Colonic mucosa (tissue), 4 donors: ENCODE data around the gene DET1. TPM values are rescaled to one million over a fixed set of nuclear protein-coding genes. Genes with fewer than 3 reads are reported as not detected.
"Not testable (repeated sequence)": the region's sequence is repeated elsewhere in the genome, so short reads cannot be mapped to it uniquely, and the experiment has no call there.

Experiments used
- DNase-seq: peaks from one replicate; pipeline ENCODE4 v3.0.0-alpha.2; 2020
- H3K27ac ChIP-seq: fragments of 200-600 bp; one replicate; pipeline ENCODE4 v1.8.0; 2021
- H3K27me3 ChIP-seq: fragments of 200-600 bp; one replicate; pipeline ENCODE4 v1.8.0; 2021
- H3K36me3 ChIP-seq: fragments of 200-600 bp; one replicate; pipeline ENCODE4 v1.8.0; 2021
- H3K4me1 ChIP-seq: fragments of 200-600 bp; one replicate; pipeline ENCODE4 v1.8.0; 2021; ENCODE audit warnings: mild to moderate bottlenecking
- H3K4me3 ChIP-seq: fragments of 200-600 bp; one replicate; pipeline ENCODE4 v1.8.0; 2021
- H3K9ac ChIP-seq, 2 donors: one replicate each; pipeline ENCODE4 v1.7.0; 2013; ENCODE audit warnings: control low read depth in 2 of 2, low read depth in 2 of 2, low read length in 2 of 2
- H3K9me3 ChIP-seq: fragments of 200-600 bp; one replicate; pipeline ENCODE4 v1.8.0; 2021
- intact Hi-C: fragments of 100-400 bp; cut with DNase I; formaldehyde crosslinking; loops from one replicate; pipeline ENCODE4 v1.14.1; 2022
- total RNA-seq, 2 donors: library from RNA; stranded (reverse); fragmentation: NEBNext Ultra II Directional in 1 of 2; extraction: Animal tissue kit (Norgen Biotek cat#: 25700) in 1 of 2; gene quantifications; one replicate each; pipeline ENCODE4 v1.2.1, GENCODE V29; 2021
- TF ChIP-seq, protein P1 (sequence below): fragments of 200-600 bp; IDR thresholded peaks from one replicate; pipeline ENCODE4 v1.8.0; 2022; ENCODE audit warnings: antibody characterized with exemption, mild to moderate bottlenecking
- donor health status: healthy.
- donor health status: DM: no; HTN: no; CAD: no.
- donor health status: DM: no; HTN: no; CAD: no.

The DET1 gene
- total RNA-seq, 2 donors from 2014 or later = 4.6 to 4.9 TPM

DNA sequence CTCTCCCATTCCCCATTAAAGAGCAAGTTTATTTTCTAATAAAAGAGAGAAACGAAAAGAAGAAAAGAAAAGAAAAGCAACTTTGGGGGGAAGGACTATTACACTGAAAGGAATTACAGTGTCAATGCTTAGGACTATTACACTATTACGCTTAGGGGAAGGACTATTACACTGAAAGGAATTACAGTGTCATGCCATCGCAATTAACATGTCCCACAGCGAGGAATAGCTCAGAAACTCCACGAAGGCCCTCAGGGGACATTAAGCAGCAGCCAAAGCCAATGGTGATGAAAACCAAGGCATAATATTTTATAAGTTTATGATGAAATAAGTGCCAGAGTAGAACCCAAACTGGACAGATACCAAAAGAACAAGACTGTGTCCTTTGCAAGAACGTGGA is 22.1 kb upstream of the DET1 start:
- Histone ChIP-seq H3K27me3 (no peaks in the 10 kb centered on the region), H3K4me1 (no peaks in the 10 kb centered on the region)
- intact Hi-C loops = no loop called here

DNA sequence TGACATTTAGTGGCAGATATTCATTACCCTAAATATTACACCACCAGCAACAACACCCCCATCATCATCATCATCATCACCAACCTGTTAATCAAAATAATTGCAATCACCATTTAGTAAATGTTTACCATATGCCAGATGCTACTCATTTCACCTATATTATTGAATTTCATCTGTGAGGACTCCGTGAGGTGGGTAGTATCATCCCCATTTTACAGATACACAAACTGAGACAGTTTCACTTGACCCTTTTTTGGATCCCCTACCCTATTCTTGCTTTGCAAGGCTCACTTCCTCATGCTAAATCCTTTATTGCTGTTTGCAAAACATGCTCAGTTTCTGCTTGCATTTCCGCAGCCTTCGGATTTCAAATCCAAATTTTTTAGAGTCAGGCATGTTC is 18.3 kb upstream of the DET1 start:
- Histone ChIP-seq H3K4me3 (no peak overlapping the region), H3K36me3 (no peaks in the 10 kb centered on the region), H3K9ac (no peak overlapping the region), H3K27ac (no peak overlapping the region), H3K9me3 (no peaks in the 10 kb centered on the region), H3K27me3 (no peaks in the 10 kb centered on the region), H3K4me1 (no peaks in the 10 kb centered on the region)
- TF ChIP-seq, protein P1, sequence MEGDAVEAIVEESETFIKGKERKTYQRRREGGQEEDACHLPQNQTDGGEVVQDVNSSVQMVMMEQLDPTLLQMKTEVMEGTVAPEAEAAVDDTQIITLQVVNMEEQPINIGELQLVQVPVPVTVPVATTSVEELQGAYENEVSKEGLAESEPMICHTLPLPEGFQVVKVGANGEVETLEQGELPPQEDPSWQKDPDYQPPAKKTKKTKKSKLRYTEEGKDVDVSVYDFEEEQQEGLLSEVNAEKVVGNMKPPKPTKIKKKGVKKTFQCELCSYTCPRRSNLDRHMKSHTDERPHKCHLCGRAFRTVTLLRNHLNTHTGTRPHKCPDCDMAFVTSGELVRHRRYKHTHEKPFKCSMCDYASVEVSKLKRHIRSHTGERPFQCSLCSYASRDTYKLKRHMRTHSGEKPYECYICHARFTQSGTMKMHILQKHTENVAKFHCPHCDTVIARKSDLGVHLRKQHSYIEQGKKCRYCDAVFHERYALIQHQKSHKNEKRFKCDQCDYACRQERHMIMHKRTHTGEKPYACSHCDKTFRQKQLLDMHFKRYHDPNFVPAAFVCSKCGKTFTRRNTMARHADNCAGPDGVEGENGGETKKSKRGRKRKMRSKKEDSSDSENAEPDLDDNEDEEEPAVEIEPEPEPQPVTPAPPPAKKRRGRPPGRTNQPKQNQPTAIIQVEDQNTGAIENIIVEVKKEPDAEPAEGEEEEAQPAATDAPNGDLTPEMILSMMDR = no peak
- intact Hi-C loops = no loop called here
- no peak for DNase-seq

More for the DNA sequence above, 22.1 kb upstream of the DET1 start:
- no peak for DNase-seq
- Histone ChIP-seq H3K4me3 (no peak overlapping the region), H3K9ac (no peak overlapping the region), H3K27ac (no peak overlapping the region), H3K9me3 (no peaks in the 10 kb centered on the region), H3K36me3 (no peaks in the 10 kb centered on the region)
- TF ChIP-seq, protein P1 = no peak

DNA sequence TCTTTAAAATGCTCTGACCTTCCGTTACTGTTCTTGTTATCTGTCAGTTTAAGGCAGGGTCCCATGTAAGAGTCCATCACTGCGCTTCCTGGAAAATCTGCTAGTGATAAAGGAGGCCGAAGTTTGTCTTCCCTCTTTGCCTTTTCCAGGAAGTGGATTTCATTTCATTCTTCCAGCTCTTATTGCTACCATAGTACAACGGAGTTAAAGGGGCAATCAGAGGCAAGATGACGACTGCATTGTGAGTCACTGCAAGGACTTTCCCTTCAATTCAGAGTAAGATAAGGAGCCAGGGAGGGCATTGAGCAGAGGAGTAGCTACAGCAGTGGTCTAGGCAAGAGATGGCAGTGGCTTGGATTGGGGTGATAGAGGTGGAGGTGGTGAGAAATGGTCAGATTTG is 17.2 kb upstream of the DET1 start:
- Histone ChIP-seq H3K9me3 (no peaks in the 10 kb centered on the region), H3K27ac (no peak overlapping the region), H3K9ac (no peak overlapping the region), H3K4me1 (no peaks in the 10 kb centered on the region), H3K27me3 (no peaks in the 10 kb centered on the region), H3K4me3 (no peak overlapping the region), H3K36me3 (no peaks in the 10 kb centered on the region)
- DNase-seq = no peak
- intact Hi-C loops = no loop called here
- TF ChIP-seq, protein P1 = no peak

DNA sequence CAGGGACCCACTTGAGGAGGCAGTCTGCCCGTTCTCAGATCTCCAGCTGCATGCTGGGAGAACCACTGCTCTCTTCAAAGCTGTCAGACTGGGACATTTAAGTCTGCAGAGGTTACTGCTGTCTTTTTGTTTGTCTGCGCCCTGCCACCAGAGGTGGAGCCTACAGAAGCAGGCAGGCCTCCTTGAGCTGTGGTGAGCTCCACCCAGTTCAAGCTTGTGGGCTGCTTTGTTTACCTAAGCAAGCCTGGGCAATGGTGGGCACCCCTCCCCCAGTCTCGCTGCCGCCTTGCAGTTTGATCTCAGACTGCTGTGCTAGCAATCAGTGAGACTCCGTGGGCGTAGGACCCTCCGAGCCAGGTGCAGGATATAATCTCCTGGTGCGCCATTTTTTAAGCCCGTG is 13.1 kb upstream of the DET1 start:
- H3K27ac ChIP-seq, H3K36me3 ChIP-seq, H3K9ac ChIP-seq, intact Hi-C loops, H3K4me3 ChIP-seq, H3K4me1 ChIP-seq, H3K9me3 ChIP-seq, H3K27me3 ChIP-seq, DNase-seq: not testable (repeated sequence)

DNA sequence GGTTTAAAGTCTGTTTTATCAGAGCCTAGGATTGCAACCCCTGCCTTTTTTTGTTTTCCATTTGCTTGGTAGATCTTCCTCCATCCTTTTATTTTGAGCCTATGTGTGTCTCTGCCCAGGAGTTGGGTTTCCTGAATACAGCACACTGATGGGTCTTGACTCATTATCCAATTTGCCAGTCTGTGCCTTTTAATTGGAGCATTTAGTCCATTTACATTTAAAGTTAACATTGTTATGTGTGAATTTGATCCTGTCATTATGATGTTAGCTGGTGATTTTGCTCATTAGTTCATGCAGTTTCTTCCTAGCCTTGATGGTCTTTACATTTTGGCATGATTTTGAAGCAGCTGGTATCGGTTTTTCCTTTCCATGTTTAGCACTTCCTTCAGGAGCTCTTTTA is 11.5 kb upstream of the DET1 start:
- H3K9ac ChIP-seq, H3K4me3 ChIP-seq, intact Hi-C loops, H3K9me3 ChIP-seq, H3K27ac ChIP-seq, H3K27me3 ChIP-seq, DNase-seq, H3K4me1 ChIP-seq, H3K36me3 ChIP-seq: not testable (repeated sequence)

DNA sequence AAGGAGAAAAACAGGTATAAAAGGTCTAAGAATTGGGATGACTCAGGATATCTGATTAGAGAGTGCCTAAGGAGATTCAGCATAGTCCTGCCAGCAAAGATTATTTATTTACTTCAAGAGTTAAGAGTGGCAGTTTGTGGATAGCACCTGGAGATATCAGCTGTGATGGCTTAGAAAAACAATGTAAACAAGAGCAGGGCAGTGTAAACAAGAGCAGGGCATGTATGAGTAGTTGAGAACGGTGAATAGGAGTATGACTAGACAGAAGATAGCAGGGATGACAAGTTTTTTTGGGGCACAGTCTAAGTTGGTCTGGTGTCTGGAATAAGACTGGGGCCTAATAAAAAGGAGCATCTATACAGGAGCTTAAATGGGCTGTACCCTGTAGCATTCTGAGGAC is 1.5 kb upstream of the DET1 start:
- H3K9me3 ChIP-seq, H3K4me1 ChIP-seq, DNase-seq, H3K27me3 ChIP-seq, H3K9ac ChIP-seq, H3K36me3 ChIP-seq, H3K27ac ChIP-seq, H3K4me3 ChIP-seq, intact Hi-C loops: not testable (repeated sequence)

DNA sequence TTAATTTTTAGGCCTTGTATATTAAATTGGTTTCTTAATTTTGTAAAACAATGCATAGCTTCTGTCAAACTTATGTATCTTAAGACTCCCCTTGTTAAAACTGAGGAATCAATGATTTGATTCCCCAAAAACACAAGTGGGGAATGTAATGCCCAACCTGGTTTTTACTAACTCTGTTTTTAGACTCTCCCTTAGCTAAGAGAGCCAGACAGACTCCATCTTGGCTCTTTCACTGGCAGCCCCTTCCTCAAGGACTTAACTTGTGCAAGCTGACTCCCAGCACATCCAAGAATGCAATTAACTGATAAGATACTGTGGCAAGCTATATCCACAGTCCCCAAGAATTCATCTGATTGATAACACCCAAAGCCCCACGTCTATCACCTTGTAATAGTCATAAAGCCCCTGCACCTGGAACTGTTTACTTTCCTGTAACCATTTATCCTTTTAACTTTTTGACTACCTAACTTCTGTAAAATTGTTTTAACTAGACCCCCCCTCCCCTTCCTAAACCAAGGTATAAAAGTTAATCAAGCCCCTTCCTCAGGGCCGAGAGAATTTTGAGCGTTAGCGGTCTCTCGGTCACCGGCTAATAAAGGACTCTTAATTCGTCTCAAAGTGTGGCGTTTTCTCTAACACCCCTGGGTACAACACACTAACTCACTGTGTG is 768 bp downstream of the DET1 start:
- Histone ChIP-seq H3K9ac (peak overlapping the region; percentile 55 to 76), H3K27ac (peak overlapping the region; percentile 88), H3K4me3 (peak overlapping the region; percentile 65)
- DNase-seq, intact Hi-C loops, H3K4me1 ChIP-seq, H3K9me3 ChIP-seq, H3K27me3 ChIP-seq, H3K36me3 ChIP-seq: not testable (repeated sequence)
